Measurements from ENCODE around the gene HCFC1.

HCFC1 gene

DNA sequence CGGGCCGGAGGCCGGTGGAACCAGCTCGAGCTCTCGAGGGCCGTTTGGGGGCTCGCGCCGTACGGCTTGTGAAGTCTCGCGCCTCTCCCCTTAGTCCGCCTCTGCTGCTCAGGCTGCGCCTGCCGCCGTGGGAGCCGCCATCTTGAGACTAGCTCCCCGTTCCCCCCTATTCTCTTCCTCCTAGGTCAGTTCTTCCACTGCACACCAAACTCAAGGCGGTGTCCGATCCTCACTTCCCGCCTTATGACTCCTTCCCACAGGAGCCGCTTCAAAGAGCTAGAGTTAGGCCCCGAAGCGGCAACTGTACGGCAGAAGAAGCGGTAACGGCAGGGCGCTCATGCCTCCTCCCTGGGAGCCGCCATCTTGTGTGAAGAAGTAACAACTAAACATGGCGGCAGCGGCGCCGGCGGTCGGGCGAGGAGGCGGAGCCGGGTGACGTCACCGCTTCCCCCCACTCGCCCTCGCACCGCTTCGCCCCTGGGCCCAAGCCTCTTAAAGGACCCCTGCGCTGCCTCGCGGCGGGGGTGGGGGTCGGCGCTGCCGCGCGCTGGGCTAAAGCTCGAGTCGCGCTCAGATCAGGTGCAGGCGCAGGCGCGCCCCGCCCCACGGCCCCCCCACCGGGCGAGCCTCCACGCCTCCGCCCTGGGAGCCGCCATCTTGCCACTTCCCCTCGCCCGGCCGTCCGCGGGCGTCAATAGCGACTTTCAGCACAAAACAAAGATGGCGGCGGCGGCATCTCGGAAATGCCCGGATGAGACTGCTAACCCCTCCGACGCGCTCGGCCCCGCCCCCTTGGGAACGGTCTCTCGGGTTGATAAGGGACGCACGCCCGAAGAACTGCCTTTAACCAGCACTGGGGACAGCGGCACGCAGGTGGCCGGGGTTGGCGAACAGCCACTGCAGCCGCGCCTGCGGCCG lies at the start of gene HCFC1:
Gene HCFC1, minus strand, starts transcription at position 369 of the 918 bp plus-strand sequence. CDS start 978 bp downstream, outside the sequence.
- peak; percentile 87 to 95 for DNase-seq

DNA sequence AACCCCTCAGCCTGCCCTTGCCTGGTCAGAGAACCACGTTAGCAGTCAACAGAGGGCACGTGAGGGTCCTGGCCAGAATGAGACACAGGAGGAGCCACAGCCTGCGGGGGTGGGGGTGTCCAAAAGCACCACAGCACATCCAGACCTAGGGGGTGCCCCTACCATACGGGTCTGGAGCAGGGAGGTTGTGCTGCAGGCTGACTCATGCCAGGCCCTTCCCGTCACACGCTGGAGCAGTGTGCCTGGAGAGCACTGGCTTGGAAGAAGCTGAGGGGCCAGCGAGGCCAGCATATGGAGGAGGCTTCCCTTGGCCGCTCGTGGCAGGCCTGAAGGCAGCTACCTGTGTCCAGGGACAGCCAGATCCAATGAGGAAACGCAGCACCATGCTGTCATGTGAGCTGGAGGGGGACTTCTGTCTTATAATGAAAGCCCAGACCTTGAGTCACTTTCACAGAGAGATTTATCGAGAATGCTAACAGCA lies 49.6 kb upstream of the HCFC1 start:
- DNase-seq: no peak

DNA sequence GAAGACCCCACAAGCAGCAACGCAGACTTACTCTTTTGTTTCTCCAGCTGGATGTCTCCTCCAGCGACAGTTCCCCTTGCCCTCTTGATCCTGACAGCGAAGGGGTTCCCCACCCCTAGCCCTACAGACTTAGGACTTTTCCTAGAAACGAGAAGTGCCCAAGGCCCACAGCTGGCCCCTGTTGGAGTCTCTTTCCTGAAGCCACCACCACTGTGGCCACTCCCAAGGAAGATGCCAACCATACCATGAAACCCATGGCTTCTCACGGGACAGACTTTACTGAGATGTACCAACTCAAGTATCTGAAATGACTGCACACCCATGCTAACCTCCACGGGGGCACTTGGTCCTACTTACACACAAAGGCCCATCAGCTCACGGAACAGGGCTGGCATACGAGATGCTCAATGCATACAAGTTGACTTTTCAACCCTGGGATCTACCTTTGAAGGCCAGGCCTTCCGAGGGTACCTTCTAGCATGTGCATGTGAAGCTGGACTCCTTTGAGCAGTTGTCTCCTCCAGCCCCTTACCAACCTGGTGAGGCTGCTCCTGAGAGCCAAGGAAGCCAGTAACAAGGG lies 49.0 kb upstream of the HCFC1 start:
- DNase-seq: no peak

DNA sequence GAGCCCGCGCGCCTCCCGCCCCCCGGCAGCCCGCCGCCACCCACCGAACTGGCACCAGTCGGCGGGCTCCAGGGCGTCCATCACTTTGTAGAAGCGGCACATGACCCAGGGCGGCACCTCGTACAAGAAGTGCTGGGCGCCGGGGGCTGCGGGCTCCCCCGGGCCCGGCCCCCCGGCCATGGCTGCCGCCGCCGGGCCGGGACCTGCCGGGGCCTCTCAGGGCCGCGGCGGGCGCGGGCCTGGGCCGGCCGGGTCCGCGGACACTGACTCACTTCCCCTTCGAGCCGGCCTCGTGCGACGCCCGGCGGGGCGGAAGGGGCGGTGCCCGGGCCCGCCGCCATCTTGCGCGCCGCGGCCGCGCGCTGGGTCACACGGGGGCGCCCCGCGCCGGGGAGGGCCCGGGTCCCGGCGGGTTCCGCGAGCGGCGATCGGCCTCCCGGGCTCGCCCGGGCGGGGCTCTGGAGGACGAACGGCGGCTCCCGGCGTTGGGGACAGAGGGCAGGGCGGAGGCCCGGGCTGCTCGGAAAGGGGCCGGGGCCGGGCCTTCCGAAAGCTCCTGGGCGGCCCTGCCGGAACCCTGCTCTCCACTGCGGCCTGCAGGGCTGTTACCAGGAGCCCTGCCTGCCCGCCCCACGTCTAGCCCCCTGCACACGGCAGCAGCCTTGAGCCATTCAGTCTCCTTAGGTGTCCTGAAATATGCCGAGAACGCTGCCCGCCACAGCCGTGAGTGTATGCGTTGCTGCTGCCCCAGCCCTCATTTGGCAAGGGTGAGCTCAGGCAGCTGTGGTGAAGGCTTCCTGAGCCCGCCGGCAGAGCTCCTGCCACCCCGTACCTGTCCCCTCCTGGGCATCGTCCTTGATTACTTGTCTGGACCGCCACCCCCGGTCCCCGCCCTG lies 48.3 kb upstream of the HCFC1 start, which contains the start of gene IRAK1:
Gene IRAK1, minus strand, starts transcription at position 270 of the 896 bp plus-strand sequence. Its CDS starts 90 bp downstream, at position 180.
- peak in 1 of 2 experiments; percentile 49 for DNase-seq

DNA sequence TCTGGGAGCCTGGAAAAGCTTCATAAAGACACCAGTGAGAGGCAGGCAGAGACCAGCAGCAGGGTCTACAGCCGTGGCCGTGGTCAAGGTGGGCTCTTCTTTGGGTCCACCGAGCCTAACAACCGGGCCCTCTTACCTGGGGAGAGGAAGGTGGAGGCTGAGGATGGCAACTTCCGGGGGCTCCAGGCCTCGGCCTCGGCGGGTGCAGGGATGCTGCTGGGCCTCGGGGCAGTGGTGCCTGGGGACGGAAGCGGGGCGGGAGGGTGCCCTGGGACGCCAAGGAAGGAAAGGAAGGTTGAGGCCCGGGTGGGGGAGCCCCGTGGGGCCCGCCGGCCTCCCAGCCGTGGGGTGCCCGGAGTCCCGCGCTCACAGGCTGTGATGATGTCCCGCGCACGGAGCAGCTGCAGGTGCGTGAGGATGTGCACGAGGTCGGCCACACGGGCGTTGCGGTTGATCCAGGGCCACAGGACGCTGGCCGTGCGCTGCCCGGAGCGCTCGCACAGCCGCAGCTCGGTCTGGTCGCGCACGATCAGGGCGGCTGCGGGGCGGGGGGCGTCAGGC lies 47.5 kb upstream of the HCFC1 start:
- DNase-seq: no peak

DNA sequence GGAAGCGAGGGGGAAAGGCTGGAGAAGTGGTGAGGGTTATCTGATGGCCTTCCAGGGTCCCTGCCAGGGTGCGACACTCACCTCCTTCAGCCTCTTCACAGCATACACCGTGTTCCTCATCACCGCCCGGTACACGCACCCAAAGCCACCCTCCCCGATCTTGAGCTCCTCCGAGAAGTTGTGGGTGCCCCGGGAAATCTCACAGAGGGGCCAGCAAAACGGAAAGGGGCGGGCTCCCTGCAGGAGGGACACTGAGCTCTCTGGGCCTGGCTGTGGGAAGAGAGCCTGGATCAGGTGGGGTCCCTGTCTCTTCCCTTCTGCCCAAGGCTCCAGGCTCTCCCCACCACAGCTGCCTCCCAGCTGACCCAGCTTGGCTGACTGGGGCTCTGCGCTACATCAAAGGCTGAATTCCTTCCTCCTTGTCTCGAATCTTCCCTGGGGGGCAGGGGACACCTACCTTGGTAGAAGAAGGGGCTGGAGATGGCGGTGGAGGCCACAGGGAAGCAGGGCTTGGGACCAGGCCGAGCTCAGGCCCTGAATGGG lies 47.0 kb upstream of the HCFC1 start:
- DNase-seq: no peak

DNA sequence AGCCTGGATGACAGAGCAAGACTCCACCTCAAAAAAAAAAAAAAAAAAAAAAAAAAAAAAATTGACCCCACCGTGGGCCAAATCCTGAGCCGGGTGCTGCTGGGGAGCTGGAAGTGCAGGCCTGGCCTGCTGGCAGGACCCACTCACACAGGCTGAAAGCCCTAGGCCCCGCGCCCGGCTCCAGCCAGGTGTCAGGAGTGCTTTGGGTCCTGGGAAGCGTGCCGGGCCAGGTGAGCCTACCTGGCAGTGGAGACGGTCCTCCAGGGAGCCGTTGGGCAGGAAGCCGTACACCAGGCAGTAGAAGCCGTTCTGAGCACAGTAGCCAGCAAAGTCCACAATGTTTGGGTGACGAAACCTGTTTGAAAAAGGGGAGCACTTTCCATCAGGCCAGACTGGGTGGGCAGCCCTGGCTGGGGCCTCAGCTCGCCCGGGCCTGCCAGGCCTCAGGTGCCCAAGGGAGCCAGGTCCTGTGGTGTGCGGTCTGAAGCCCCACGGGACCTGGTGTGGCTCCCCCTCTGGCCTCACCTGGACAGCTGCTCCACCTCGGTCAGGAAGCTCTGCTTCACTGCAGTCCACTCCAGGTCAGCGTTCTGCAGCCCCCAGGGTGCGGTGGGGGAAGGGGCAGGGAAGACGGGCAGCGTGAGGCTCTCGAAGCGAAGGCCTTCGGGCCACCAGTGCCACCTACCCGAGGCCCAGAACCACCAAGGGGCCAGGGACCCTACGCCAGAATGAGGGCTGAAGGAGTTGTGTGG lies 46.3 kb upstream of the HCFC1 start:
- no peak for DNase-seq

DNA sequence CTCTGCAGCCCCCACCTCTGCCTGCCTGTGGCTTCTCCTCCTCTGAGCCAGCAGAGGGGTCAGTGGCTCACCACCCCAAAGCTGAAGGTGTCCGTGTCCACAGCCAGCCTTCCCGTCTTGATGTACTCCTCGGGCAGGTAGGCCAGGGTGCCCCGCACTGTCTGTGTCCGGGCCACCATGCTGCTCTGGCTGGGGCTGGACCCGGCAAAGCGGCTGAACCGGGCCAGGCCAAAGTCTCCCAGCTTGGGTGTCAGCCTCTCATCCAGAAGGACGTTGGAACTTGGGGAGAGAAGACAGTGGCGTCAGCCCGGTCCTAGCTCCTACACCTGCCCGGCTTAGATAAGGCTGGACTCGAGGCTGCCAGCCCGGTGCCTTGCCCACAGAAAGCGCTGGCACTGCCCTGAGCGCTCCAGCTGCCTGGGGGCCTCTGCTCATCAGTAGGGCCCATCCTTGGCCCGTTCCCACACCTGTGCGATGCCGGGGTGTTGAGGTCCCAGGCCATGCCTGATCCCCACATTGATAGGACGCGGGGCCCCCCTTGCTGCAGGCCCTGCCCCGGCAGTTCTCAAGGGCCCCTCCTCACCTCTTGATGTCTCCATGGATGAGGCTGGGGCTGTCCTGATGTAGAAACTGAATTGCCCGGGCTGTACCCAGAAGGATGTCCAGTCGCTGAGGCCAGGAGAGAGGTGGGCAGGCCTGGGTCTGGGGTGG lies 44.9 kb upstream of the HCFC1 start:
- no peak for DNase-seq

DNA sequence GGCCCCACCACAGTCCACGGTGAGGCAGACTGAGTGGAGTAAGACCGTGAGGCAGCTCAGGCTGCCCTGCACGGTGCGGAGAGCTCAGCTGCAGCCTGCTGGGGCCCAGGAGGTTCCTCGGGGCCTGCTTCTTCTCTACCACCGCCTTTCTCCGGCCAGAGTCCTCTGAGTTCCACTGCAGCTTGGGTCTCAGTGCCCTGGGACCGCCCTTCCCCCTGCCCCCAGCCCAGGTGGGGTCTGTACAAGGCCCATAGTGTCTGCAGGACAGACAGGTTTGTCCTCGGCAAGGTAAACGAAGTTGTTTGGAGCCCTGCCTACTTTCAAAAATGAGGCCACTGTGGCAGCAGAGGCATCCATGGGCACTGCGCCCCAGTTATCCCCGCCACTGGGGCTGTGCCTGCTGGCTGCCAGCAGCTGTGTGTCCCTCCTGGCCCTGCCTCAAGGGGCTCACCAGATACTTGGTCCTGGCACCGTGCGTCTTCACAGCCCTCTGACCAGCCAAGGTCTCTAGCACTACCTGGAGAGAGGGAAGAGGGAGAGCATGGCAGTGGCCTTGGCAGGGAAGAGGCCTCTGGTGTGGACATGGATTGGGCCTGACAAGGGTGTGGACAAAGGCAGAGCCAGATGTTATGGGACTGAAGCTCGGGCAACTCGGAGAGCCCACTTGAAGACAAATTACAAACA lies 44.1 kb upstream of the HCFC1 start:
- no peak for DNase-seq

DNA sequence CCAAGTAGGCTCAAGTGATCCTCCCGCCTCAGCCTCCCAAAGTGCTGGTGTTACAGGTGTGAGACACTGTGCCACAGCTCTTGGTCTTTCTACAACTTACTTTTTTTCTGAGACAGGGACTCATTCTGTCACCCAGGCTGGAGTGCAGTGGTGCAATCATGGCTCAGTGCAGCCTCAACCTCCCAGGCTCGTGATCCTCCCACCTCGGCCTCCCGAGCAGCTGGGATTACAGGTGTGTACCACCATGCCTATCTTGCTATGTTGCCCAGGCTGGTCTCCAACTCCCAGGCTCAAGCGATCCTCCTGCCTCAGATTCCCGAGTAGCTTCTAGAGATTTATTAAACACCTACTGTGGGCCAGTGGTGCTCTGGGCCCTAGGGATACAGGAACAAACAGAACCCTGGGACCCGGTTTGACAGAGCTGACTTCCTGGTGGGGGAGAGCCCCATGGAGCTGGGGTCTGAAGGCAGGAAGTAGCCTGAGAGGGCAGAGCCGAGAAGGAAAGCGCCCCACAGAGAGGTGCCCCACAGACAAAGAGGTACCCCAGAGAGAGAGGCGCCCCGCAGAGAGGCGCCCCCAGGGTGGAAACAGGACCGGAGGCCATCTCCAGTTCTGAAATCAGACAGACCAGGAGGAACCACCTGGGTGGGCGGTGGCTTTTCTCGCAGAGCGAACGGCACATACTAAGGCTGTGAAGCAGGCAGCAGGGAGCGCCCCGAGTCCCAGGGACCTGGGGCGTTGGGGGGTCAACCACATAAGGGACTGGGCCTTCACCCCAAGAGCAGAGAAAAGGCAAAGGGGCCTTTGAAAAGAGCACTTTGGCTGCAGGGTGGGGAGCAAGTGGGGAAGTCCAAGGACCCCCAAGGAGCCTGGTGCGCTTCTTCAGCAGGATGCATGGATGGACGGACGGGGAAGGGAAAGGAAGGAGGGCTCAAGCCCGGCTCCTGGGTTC lies 43.1 kb upstream of the HCFC1 start:
- DNase-seq: no peak

DNA sequence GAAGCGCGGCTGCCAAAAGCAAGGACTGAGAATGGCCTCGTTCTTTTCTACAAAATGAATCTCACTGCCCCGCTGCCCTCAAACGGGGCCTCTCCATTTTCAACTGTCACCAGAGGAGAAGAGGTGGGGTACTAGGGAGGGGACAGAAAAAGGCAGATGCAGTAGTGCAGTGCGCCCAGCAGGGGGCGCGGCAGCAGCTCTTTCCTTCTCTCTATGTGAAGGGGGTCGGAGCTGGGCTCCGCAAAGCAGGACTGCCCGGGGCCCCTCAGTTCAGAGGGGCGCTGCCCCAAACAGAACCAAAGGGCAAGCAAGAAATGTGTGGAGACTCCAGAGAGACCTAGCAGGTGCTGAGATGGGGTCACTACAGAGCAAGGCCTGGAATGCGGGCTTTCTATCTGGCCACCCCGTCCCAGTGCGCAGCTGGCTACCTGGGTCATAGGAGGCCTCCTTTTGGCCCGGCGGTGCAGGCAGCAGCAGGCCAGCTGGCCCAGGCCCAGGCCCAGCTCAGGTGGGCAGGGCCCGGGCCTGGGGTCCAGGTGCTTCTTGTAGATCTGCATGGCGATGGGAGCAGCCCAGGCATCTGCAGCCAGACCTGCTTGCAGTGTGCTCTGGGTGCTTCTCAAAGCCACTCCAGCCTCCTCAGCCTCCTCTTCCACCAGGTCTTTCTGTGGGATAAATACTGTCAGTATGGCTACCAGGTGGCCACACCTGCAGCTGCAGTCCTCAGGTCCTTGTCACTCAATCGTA lies 42.2 kb upstream of the HCFC1 start:
- peak in 1 of 2 experiments; percentile 9 for DNase-seq

DNA sequence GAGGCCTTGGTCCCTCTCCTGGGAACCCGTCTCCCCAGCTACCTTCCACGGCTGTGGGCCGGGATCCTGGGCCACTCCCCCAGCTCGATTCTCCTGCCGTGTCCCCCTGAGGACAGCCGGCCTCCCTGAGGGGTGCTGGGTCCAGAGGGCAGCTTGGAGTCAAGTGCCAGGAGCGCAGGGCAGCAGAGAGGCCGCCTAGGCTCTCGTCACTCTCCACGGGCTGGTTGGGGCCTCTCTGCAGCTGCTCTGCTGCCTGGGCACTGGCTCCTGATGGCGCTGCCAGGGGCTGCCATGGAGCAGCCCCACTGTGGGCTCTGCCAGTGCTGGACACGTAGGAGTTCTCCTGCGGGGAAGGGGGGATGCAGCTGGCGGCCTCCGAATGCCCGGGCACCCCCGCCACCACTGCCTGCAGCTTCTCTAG lies 41.4 kb upstream of the HCFC1 start:
- DNase-seq: no peak

DNA sequence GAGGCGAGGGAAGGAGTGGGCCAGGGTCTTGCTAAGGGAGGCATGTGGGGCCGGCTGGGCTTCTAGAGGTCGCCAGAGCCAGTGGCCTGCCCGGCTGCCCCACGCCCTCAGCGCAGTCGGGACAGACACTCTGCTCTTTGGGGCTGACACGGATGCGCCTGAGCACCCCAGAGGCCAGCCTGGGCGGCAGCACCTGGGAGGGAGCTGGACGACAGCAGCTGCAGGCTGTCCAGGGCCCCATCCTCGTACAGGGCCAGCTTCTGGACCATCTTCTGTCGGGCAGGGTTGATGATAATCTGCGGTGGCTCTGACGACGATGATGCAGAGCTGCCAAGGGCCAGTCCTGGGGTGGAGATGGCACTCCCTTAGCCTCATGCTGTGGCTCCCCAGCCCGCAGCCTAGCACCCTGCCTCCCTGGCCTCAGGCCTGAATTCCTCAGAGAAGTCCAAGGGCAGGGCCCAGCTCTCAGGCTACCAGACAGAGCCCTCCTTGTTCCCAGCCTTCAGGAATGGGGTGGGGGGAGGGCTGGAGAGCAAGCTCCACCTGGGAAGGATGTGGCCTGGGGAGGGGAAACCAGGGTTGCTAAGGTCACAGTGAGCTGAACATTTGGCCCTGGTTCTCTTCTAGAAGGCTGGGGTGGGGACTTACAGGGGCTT lies 40.8 kb upstream of the HCFC1 start:
- no peak for DNase-seq

DNA sequence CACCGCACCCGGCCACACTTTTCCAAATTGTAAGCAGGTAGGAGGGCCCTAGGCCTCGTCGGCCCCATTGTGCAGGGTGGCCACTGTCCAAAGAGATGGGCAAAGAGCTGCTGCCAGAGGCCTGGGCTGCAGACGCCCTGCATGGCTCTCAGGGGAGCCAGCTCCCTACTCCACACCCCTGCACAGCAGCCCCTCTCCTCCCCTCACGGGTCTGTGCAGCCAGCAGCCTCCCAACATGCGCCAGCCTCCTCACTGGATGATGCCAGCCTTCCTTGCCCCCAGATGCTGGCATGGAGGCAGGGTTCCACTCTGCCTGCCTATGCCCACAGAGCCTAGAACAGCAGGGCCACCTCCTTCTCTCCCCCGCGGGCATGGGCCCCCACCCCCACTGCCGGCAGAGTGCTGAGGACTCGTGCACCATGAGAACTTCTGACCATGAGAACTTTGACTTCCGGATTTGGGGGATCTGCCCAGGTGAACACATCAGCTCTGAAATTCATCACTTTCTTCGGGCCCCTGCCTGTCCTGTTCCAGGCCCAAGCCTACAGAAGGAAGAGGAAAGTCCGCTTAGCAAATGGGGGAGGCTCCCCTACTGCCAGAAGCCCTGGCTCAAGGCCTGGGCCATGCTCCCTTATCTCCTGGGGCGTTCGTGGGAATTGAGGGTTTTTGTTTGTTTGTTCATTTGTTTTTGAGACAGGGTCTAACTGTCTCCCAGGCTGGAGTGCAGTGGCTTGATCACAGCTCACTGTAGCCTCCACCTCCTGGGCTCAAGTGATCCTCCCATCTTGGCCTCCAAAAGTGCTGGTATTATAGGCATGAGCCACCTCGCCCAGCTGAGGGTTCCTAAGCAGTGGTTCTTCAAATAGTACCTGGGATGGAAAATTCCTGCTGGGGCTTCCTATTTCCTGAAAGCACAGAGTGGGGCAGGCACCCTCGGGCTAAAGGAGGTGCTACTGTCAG lies 40.0 kb upstream of the HCFC1 start:
- no peak for DNase-seq

DNA sequence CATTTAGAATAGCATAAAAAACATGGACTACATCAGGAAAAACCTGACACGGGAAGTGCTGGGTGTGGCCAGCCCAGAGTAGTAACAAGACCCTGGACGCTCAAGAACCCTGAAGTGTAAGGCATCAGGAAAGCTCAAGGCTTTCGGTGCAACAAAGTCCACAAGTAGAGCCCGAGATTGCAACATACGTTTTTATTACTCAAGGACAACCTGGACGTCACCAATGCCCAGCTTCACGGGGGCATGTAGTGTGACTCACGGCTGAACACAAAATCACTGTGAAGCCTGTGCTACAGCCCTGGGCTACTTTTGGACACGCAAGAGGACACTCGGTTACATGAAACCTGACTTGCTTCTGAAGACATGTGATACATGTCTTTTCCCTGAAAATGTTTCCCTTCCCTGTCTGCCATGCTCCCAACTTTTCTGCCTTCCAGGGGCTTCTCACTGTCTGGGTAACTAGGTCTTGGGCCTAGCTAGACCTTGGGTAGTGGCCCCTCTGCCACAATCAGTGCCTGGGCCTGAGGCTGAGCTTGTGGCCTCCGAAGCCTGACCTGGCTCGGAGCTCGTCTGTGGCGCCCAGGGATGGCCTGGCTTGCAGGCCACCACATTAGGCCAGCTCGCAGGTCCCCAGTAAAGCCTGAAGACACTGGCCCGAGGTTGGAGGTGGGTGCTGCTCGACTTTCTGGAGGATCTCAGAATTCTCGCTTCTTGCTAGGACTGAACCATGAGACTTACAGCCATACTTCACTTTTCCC lies 38.9 kb upstream of the HCFC1 start:
- DNase-seq: no peak

DNA sequence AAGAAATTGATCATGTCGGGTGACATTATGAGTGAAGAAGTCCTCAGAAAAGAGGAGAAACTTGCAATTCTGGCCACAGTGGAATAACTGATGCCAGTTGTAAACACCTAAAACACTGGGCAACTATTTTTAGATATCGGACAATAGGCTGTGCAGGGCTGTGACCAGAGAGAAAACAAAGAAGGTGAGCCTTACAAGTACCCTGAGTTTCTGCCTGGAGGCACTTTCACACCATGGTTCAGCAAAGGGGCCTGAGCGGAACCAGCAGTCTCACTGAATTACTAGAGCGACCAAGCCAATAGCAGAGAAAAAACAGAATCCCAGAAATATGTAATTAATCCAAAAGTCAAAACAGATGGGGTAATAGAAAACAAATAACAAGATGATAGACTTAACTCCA lies 36.9 kb upstream of the HCFC1 start:
- DNase-seq: no peak

Measured in NCI-H1930 (cell line).